Fibroblast of mammary gland (primary cell): ENCODE results near the gene SCAF8.
"Not testable (repeated sequence)": the region's sequence is repeated elsewhere in the genome, so short reads cannot be mapped to it uniquely, and the experiment has no call there.

Experiments
- DNase-seq: peaks from one replicate; pipeline ENCODE4 v3.0.0-alpha.2; 2010; ENCODE audit warnings: low read depth
- H3K4me3 ChIP-seq: 2 replicates; pipeline ENCODE4 v1.5.1; 2011; ENCODE audit warnings: low read depth, mild to moderate bottlenecking, low read length, moderate library complexity; ENCODE audit not compliant: control insufficient read depth
- CTCF ChIP-seq: conservative IDR thresholded peaks from 2 replicates; pipeline ENCODE4 v1.5.1; 2011; ENCODE audit warnings: low read depth, low read length, inconsistent platforms; ENCODE audit not compliant: control insufficient read depth, insufficient read depth

Gene SCAF8

GRCh38 chr6:154796484-154796883, 63.3 kb downstream of the SCAF8 start:
- TF ChIP-seq CTCF: no peak
- no peak for DNase-seq
- no peak overlapping the region for H3K4me3 ChIP-seq

- H3K4me3 ChIP-seq: no peak overlapping the region
- TF ChIP-seq CTCF: no peak
- no peak for DNase-seq
Measured at GRCh38 chr6:154797857-154798256, 64.6 kb downstream of the SCAF8 start.

- H3K4me3 ChIP-seq: no peak overlapping the region
- no peak for DNase-seq
- TF ChIP-seq CTCF: no peak
Measured at GRCh38 chr6:154800338-154800737, 67.1 kb downstream of the SCAF8 start.

- peak; percentile 74 for DNase-seq
- no peak overlapping the region for H3K4me3 ChIP-seq
- TF ChIP-seq CTCF: peak; percentile 51
Measured at GRCh38 chr6:154805288-154805911, 72.2 kb downstream of the SCAF8 start.

GRCh38 chr6:154806804-154807203, 73.6 kb downstream of the SCAF8 start:
- TF ChIP-seq CTCF: no peak
- no peak overlapping the region for H3K4me3 ChIP-seq
- peak; percentile 18 for DNase-seq

GRCh38 chr6:154811663-154812062, 78.4 kb downstream of the SCAF8 start:
- not testable (repeated sequence) for H3K4me3 ChIP-seq, DNase-seq

GRCh38 chr6:154814063-154814462, 80.8 kb downstream of the SCAF8 start:
- H3K4me3 ChIP-seq: no peak overlapping the region
- DNase-seq: no peak
- TF ChIP-seq CTCF: no peak
